Measurements from ENCODE around the gene NAE1.

NAE1 gene

DNA sequence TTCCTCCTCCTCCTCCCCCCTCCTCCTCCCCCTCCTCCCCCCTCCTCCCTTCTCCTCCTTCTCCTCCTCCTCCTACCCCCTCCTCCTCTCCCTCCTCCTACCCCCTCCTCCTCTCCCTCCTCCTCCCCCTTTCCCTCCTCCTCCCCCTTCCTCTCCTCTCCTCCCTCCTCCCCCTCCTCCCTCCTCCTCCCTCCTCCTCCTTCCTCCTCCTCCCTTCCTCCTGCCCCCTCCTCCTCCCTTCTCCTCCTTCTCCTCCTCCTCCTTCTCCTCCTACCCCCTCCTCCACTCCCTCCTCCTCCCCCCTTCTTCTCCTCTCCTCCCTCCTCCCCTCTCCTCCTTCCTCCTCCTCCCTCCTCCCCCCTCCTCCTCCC, 42.9 kb upstream of the NAE1 start:
- DNase-seq (no peak), ATAC-seq (ENCODE audit: insufficient read depth, low read depth) (no peak)
- H2AFZ ChIP-seq (ENCODE audit: low read depth, low read length) = no peak overlapping the region
- no peaks in the 10 kb centered on the region for H3K27me3 ChIP-seq (ENCODE audit: insufficient read depth, low read length, poor library complexity)
- no peak overlapping the region for H3K4me3 ChIP-seq (ENCODE audit: low read depth in 1 of 2, low read length in 2 of 2)
- TF ChIP-seq EZH2 (IDR thresholded peaks at IDR 0.05; ENCODE audit: borderline replicate concordance, low read depth, low read length, severe bottlenecking) = no peak
- TF ChIP-seq, protein P1, sequence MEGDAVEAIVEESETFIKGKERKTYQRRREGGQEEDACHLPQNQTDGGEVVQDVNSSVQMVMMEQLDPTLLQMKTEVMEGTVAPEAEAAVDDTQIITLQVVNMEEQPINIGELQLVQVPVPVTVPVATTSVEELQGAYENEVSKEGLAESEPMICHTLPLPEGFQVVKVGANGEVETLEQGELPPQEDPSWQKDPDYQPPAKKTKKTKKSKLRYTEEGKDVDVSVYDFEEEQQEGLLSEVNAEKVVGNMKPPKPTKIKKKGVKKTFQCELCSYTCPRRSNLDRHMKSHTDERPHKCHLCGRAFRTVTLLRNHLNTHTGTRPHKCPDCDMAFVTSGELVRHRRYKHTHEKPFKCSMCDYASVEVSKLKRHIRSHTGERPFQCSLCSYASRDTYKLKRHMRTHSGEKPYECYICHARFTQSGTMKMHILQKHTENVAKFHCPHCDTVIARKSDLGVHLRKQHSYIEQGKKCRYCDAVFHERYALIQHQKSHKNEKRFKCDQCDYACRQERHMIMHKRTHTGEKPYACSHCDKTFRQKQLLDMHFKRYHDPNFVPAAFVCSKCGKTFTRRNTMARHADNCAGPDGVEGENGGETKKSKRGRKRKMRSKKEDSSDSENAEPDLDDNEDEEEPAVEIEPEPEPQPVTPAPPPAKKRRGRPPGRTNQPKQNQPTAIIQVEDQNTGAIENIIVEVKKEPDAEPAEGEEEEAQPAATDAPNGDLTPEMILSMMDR (IDR thresholded peaks at IDR 0.05; ENCODE audit: borderline replicate concordance, extremely low read depth, low read length, poor library complexity, severe bottlenecking) = no peak
- H3K9me3 ChIP-seq (ENCODE audit: insufficient read depth, low read length, severe bottlenecking) = no peaks in the 10 kb centered on the region
- H3K79me2 ChIP-seq (ENCODE audit: insufficient read depth, low read length) = no peaks in the 10 kb centered on the region
- peak overlapping the region; percentile 70; the same call in 1 of the 2 replicates for H3K4me2 ChIP-seq (ENCODE audit: insufficient read depth, low read length)
- no peaks in the 10 kb centered on the region for H4K20me1 ChIP-seq (ENCODE audit: insufficient read depth, low read length)
- peaks cover 51% of the 10 kb centered on the region for H3K4me1 ChIP-seq (ENCODE audit: insufficient read depth, low read length)
- H3K27ac ChIP-seq (ENCODE audit: low read length) = peak overlapping the region; percentile 82
- no peaks in the 10 kb centered on the region for H3K36me3 ChIP-seq (ENCODE audit: insufficient read depth, low read length)
- H3K9ac ChIP-seq (ENCODE audit: low read depth, low read length) = no peak overlapping the region

DNA sequence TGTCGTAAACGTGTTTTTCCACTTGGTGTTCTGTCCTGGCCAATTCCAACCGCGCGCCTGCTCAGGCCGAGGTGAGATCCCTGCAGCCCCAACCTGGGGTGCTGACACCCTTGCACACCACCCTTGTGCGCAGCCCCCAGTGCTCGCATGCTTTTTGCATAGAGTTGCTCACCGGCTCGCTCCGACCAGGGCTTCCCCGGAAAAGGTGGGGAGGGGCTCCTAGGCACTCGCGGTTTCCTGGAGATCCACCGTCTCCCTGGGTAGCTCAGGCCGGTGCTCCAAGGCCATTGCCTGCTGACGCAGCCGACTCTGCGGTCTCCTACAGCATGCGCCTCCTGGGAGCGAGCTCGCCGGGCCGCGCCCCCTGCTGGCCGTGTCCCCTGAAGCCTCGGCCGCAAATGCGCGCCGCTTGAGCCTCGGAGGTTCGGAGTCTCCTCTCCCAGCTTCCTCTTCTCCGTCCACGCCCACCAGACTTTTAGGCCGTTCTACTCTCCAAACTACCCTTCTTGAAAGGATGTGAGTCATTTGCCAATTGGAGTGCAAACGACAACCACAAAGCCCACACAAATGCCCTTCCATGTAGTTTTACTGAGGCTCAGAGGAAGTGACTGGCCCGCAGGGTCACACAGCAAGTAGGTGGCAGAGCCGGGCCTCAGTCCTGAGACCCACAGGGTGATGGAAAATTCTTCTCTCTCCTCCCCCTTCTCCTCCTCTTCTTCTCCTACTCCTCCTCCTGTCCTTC, 42.3 kb upstream of the NAE1 start:
- Histone ChIP-seq H3K36me3 (ENCODE audit: insufficient read depth, low read length) (no peaks in the 10 kb centered on the region), H3K4me1 (ENCODE audit: insufficient read depth, low read length) (peaks cover 45% of the 10 kb centered on the region), H3K79me2 (ENCODE audit: insufficient read depth, low read length) (no peaks in the 10 kb centered on the region), H3K4me3 (ENCODE audit: low read depth in 1 of 2, low read length in 2 of 2) (peak overlapping the region in 1 of 2 experiments; percentile 53; a peak in 3 of 4 replicates), H4K20me1 (ENCODE audit: insufficient read depth, low read length) (no peaks in the 10 kb centered on the region), H3K9me3 (ENCODE audit: insufficient read depth, low read length, severe bottlenecking) (no peaks in the 10 kb centered on the region), H3K4me2 (ENCODE audit: insufficient read depth, low read length) (peak overlapping the region; percentile 70), H3K27ac (ENCODE audit: low read length) (peak overlapping the region; percentile 69), H3K9ac (ENCODE audit: low read depth, low read length) (peak overlapping the region; percentile 51), H2AFZ (ENCODE audit: low read depth, low read length) (peak overlapping the region; percentile 63), H3K27me3 (ENCODE audit: insufficient read depth, low read length, poor library complexity) (no peaks in the 10 kb centered on the region)
- TF ChIP-seq EZH2 (IDR thresholded peaks at IDR 0.05; ENCODE audit: borderline replicate concordance, low read depth, low read length, severe bottlenecking) = no peak
- TF ChIP-seq, protein P1 (IDR thresholded peaks at IDR 0.05; ENCODE audit: borderline replicate concordance, extremely low read depth, low read length, poor library complexity, severe bottlenecking) = peak; percentile 95
- ATAC-seq (ENCODE audit: insufficient read depth, low read depth) (peak; percentile 82), DNase-seq (peak; percentile 96)

DNA sequence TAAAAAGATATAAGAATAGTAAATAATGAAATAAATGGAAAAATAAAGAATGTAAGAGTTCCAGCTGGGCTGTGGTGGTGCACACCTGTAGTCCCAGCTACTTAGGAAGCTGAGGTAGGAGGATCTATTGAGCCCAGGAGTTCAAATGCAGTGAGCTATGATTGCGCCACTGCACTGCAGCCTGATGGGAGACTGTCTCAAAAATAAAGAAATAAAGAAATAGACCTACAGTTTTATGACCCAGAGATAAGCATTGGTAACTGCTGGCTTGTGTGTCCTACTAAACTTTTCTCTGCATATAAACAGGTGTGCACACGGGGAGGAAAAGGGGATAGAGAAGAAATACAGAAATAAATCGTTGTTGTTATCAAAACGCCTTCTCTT, 41.8 kb upstream of the NAE1 start:
- Histone ChIP-seq H3K4me3 (ENCODE audit: low read depth in 1 of 2, low read length in 2 of 2) (peak overlapping the region in 1 of 2 experiments; percentile 53; a peak in 3 of 4 replicates), H3K4me2 (ENCODE audit: insufficient read depth, low read length) (peak overlapping the region; percentile 70), H2AFZ (ENCODE audit: low read depth, low read length) (peak overlapping the region; percentile 63), H3K79me2 (ENCODE audit: insufficient read depth, low read length) (no peaks in the 10 kb centered on the region), H3K9ac (ENCODE audit: low read depth, low read length) (peak overlapping the region; percentile 51), H3K27me3 (ENCODE audit: insufficient read depth, low read length, poor library complexity) (no peaks in the 10 kb centered on the region), H3K36me3 (ENCODE audit: insufficient read depth, low read length) (no peaks in the 10 kb centered on the region), H3K9me3 (ENCODE audit: insufficient read depth, low read length, severe bottlenecking) (no peaks in the 10 kb centered on the region), H4K20me1 (ENCODE audit: insufficient read depth, low read length) (no peaks in the 10 kb centered on the region), H3K27ac (ENCODE audit: low read length) (peak overlapping the region; percentile 69), H3K4me1 (ENCODE audit: insufficient read depth, low read length) (peaks cover 40% of the 10 kb centered on the region)
- no peak for ATAC-seq (ENCODE audit: insufficient read depth, low read depth)
- no peak for TF ChIP-seq EZH2 (IDR thresholded peaks at IDR 0.05; ENCODE audit: borderline replicate concordance, low read depth, low read length, severe bottlenecking)
- TF ChIP-seq, protein P1 (IDR thresholded peaks at IDR 0.05; ENCODE audit: borderline replicate concordance, extremely low read depth, low read length, poor library complexity, severe bottlenecking) = no peak
- DNase-seq = no peak
